HEK293T (cell line): ENCODE data around the gene CARMIL3.

Source experiments
- ARNT ChIP-seq: fragments of 450-650 bp; IDR thresholded peaks from 2 replicates; pipeline ENCODE4 v1.6.1; 2017; ENCODE audit warnings: mild to moderate bottlenecking
- BHLHE40 ChIP-seq: fragments of 450-650 bp; IDR thresholded peaks from 2 replicates; pipeline ENCODE4 v1.6.1; 2016; ENCODE audit warnings: mild to moderate bottlenecking, moderate library complexity, borderline replicate concordance
- CTBP1 ChIP-seq: fragments of 450-650 bp; IDR thresholded peaks from 2 replicates; pipeline ENCODE4 v1.6.1; 2016; ENCODE audit warnings: borderline replicate concordance
- ELF4 ChIP-seq: fragments of 450-650 bp; IDR thresholded peaks from 2 replicates; pipeline ENCODE4 v1.6.1; 2017; ENCODE audit warnings: antibody characterized with exemption
- HDGF ChIP-seq: fragments of 450-650 bp; IDR thresholded peaks from 2 replicates; pipeline ENCODE4 v1.6.1; 2017; ENCODE audit warnings: antibody characterized with exemption, borderline replicate concordance
- LEF1 ChIP-seq: fragments of 450-650 bp; IDR thresholded peaks from 2 replicates; pipeline ENCODE4 v1.6.1; 2017; ENCODE audit warnings: mild to moderate bottlenecking, borderline replicate concordance
- SP1 ChIP-seq: fragments of 450-650 bp; IDR thresholded peaks from 2 replicates; pipeline ENCODE4 v1.6.1; 2017
- SUZ12 ChIP-seq: fragments of 450-650 bp; IDR thresholded peaks from 2 replicates; pipeline ENCODE4 v1.6.1; 2016; ENCODE audit warnings: mild to moderate bottlenecking
- ZNF384 ChIP-seq: fragments of 450-650 bp; IDR thresholded peaks from 2 replicates; pipeline ENCODE4 v1.6.1; 2016
- TF ChIP-seq, protein P1 (sequence below): fragments of 450-650 bp; IDR thresholded peaks from 2 replicates; pipeline ENCODE4 v1.6.1; 2016

DNA sequence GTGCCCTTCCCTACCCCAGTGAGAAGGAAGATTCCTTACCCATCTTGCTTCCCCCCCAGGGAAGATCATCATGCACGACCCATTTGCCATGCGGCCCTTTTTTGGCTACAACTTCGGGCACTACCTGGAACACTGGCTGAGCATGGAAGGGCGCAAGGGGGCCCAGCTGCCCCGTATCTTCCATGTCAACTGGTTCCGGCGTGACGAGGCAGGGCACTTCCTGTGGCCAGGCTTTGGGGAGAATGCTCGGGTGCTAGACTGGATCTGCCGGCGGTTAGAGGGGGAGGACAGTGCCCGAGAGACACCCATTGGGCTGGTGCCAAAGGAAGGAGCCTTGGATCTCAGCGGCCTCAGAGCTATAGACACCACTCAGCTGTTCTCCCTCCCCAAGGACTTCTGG lies 51.6 kb downstream of the CARMIL3 start:
- TF ChIP-seq ARNT (no peak), ZNF384 (no peak), BHLHE40 (no peak), LEF1 (no peak), CTBP1 (no peak), ELF4 (no peak), HDGF (no peak), SP1 (no peak), SUZ12 (no peak)
- TF ChIP-seq, protein P1, sequence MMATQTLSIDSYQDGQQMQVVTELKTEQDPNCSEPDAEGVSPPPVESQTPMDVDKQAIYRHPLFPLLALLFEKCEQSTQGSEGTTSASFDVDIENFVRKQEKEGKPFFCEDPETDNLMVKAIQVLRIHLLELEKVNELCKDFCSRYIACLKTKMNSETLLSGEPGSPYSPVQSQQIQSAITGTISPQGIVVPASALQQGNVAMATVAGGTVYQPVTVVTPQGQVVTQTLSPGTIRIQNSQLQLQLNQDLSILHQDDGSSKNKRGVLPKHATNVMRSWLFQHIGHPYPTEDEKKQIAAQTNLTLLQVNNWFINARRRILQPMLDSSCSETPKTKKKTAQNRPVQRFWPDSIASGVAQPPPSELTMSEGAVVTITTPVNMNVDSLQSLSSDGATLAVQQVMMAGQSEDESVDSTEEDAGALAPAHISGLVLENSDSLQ, result no peak
